Brain pericyte (primary cell): ENCODE data around the gene MYL3.
"Not testable (repeated sequence)": the region's sequence is repeated elsewhere in the genome, so short reads cannot be mapped to it uniquely, and the experiment has no call there.

ENCODE experiments used
- DNase-seq: peaks from one replicate; pipeline ENCODE4 v3.0.0-alpha.2; 2012; ENCODE audit warnings: low read depth, low spot score

MYL3 gene

GRCh38 chr3:46863261-46863782, at the start of gene MYL3:
MYL3 (minus strand) TSS chr3:46863444; CDS start chr3:46863390, 54 bp downstream.
- DNase-seq: no peak

GRCh38 chr3:46912986-46913385, 49.7 kb upstream of the MYL3 start:
- no peak for DNase-seq

DNA sequence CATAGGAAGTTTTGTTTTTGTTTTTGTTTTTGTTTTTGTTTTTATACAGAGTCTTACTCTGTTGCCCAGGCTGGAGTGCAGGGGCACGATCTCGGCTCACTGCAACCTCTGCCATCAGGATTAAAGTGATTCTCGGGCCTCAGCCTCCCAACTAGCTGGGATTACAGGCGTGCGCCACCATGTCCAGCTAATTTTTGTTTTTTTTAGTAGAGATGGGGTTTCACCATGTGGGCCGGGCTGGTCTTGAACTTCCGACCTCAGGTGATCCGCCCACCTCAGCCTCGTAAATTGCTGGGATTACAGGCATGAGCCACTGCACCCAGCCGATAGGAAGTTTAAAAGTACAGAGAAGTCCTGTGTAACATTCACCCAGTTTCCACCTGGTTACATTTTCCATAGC, 47.7 kb upstream of the MYL3 start:
- not testable (repeated sequence) for DNase-seq

- no peak for DNase-seq
Observed at GRCh38 chr3:46910166-46910760, 47.0 kb upstream of the MYL3 start.

- no peak for DNase-seq
Observed at GRCh38 chr3:46909535-46910161, 46.4 kb upstream of the MYL3 start.

GRCh38 chr3:46908986-46909534, 45.8 kb upstream of the MYL3 start:
- no peak for DNase-seq

GRCh38 chr3:46908294-46908985, 45.2 kb upstream of the MYL3 start:
- no peak for DNase-seq

DNA sequence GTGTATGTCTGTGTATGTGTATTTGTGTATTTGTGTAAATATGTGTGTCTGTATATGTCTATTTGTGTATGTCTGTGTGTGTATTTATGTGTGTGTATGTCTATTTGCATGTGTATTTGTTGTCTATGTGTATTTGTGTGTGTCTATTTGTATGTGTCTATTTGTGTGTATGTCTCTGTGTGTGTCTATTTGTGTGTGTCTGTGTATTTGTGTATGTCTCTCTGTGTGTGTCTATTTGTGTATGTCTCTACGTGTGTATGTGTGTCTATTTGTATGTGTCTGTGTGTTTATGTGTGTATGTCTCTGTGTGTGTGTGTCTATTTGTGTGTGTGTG, 44.7 kb upstream of the MYL3 start:
- DNase-seq: no peak

DNA sequence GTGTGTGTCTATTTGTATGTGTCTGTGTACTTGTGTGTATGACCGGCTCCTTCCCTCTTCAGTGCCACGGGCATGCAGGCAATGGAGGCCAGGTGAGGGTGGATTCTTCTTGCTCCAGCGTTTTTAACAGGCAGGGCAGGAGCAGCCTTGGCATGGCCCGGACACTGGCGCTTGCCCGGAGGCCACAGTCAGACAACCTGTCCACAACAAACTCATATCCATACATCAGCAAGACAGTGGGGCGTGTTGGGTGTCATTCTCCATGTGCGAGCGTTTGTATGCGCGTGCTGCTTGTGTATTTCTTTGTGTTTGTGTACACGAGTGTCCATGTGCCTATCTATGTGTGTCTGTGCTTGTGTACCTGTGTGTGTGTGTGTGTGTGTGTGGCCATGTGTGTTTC, 44.0 kb upstream of the MYL3 start:
- DNase-seq: no peak

DNA sequence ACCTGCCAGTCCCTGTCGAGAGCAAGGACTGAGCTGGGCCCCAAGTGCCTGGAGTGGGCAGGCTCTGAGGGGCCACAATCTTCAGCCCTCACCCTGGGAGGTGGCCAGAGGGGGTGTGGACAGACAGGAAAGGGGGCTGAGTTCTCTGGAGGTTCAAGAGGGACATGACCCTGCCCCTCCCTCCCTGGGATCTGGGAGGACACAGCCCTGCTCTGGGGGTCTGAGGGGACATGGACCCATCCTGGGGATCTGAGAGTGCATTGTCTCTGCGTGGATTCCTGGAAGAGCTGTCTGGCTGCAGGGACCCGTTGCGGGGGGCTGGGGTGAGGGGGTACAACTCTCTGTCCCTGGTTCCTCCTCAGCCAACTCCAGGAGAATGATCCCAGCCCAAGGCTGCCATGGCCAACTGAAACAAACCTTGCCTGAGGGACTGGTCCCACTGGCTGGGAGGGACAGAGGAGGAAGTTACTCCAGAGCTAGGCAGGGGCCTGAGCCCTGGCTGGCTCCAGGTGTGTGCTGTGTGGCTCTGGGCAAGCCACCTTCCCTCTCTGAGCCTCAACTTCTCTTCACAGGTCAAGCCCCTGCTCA, 43.3 kb upstream of the MYL3 start:
- no peak for DNase-seq

DNA sequence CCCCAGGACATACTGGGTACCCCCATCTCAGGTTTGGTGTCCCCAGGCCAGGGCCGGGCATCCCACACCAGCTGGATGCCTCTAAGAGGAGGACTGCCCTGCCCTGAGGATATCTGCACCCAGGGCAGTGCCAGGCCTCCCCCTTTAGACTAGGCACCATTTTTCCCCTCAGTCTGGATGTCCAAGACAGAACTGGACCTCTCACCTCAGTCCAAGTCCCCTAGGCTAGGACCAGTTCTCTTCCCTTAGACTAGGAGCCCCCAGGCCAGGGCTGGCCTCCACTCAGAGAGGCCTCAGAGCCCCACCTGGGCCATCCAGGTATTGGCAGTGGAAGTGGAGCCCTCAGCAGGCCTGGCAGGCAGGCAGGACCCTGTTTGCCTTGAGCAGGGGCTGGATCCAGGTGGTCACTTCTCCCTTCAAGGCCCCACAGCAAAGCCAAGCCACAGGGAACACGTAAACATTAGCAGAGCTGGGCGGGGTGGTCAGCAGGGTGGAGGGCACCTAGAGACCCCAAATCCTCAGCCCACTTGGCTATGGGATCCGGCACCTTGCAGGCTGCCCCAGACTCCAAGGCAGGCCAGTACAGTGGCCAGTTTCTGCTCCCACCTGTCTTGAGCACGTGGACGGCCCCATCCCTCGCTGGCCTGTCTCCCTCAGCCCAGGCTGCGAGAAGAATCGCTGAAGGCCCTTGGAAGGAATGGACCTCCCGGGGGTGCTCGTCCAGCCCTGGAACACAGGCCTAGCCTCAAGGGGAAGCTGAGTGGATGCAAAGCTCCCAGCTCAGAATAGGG, 42.6 kb upstream of the MYL3 start:
- DNase-seq: no peak

DNA sequence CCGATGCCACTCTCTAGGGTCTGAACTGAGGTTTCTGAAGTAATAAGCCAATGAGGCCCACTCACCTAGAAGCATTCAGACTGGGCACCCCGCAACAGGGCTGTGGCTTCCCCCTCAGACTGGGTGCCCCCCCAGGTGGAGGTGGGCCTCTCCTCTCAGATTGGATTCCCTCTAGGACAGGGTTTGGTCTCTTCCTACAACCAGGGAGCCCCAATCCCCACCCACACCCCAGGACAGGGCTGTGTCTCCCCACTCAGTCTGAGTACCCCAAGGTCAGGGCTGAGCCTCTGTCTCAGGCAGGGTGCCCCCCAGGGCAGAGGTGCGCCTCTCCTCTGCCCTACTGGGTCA, 41.9 kb upstream of the MYL3 start:
- no peak for DNase-seq

- no peak for DNase-seq
Observed at GRCh38 chr3:46904303-46905212, 41.3 kb upstream of the MYL3 start.

DNA sequence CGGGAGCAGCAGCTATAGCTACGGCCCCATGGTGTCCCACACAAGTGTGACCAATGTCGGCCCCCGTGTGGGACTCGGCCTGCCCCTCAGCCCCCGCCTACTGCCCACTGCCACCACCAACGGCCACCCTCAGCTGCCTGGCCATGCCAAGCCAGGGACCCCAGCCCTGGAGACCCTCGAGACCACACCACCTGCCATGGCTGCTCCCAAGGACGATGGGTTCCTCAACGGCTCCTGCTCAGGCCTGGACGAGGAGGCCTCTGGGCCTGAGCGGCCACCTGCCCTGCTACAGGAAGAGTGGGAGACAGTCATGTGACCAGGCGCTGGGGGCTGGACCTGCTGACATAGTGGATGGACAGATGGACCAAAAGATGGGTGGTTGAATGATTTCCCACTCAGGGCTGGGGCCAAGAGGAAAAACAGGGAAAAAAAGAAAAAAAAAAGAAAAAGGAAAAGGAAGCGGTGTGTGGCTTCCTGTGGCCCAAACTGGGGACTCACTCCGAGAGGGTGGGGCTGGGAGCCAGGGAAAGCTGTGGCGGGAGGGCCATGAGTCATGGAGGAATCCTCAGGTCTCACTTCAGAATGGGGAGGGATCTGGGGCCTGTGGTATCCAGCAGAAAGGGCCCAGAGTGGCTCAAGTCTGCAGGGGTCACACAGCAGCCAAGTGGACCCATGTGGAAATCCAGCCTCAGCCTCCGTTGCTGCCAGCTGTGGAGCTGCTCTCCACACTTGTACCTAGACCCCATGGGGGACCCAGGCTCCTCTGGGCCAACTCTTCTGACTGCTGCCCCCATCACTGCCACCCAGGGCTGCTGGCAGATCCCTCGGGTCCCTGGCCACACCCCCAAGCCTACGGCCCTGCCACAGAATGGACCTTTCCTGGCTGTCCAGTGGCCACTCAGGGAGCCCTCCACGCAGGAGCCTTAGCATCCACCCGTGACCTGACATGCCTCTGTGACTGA, 40.4 kb upstream of the MYL3 start:
- no peak for DNase-seq

- DNase-seq: no peak
Observed at GRCh38 chr3:46902188-46902631, 39.0 kb upstream of the MYL3 start.

- no peak for DNase-seq
Observed at GRCh38 chr3:46901591-46902187, 38.4 kb upstream of the MYL3 start.

DNA sequence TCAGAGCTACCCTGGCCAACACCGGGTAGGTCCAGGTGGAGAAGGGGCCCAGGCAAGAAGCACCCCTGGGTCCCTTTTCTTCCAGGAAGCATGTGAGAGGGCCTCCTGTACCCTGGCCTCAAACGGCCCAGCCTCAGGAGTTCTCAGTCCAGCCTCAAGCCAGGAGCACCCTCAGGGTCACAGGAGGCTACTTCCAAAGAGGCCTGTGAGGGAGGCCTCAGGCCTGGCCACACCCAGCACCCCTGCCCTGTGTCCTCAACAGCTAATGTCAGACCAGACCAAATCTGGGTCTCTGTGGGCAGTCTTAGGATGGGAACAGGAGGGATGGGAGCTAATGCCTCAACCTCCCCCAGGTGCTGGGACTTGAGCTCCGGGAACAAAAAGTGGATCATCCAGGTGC, 37.8 kb upstream of the MYL3 start:
- DNase-seq: no peak

- DNase-seq: no peak
Observed at GRCh38 chr3:46900356-46900755, 37.1 kb upstream of the MYL3 start.

GRCh38 chr3:46900007-46900292, 36.7 kb upstream of the MYL3 start:
- no peak for DNase-seq
